ENCODE results near the gene GABRB2.

GABRB2 gene

DNA sequence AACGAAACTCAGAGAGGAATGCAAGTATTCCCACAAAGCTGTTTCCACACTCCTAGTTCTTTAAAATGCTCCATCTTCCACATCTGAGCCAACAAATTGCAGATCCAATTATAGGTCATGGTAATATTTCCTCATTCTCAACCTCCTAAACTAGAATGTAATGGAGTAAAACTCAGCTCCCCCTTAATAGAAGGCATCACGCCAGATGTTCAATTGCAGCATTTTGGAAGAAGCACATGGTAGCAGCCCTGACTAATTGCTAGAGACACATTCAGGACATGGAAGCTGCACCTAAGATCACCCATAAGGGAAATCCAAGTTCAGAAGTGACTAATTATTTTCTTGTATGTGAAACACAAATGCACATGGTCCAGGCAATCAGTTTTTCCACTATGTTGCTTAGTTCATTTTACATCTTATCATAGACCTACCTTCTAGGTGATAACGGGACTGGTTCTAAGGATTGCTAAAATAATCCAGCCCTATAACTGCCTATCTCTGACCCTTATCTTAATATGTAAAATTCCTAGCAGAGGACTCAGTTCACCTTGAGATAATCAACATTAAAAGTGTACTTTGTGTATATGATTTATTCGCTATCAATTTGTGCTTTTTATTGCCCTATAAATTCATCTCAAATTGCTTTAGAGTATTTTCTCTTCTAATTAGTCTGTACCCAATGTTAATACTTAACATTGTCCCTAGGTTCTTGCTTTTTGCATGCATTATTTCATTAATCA is 75.1 kb downstream of the GABRB2 start:
- DNase-seq: no peak

DNA sequence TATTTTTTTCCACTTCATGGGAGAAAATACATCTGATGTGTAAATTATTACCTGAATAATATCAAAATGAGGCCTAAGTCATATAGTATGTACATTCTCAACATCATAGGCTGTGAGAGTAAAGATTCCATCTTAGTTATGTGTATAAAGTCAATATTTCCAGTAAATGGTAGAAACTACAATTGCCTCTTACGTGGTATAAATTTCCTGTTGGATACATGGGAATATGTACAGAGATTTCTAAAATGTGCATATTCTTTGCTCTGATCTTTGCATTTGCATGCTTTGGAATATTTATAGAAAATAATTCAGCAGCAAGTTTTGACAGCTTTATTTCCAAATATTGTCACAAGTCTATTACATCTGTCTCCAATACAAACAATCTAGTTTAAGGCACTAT is 78.8 kb downstream of the GABRB2 start:
- DNase-seq: no peak

DNA sequence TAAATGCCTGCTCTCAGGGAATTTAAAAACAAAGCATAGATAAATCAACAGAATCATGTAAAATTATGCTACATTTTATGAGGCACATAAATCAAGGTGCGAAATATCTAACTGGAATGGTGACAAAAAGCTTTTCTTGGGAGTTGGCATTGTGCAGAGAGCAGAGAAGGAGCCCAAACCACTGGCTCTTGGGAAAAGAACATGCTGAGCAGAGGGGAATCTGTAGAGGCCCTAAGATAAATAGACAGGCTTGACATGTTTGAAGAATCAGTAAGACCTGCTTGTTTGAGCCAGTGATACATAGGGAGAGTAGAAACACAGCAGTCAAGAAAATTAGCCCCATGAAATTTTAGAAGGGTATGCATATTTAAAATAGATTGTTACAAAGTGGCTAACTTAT is 85.8 kb downstream of the GABRB2 start:
- DNase-seq: no peak

DNA sequence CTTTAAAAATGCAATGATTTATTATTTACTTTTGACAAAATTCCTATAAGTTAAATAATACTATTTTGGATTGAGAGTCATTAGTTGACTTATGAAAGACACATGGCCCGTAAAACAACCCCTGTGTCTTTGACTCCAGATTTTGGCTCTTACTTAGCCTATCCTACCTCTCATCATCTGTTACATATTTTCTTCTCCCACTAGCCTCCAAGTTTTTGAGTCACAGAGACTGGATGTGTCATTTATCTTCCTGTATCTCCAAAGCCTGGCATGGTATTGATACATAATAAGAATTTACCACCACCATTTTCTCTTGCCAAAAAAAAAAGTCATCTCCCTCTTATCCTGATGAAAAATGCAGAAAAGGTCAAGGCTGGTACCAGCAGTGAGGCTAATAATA is 99.9 kb downstream of the GABRB2 start:
- no peak for DNase-seq

DNA sequence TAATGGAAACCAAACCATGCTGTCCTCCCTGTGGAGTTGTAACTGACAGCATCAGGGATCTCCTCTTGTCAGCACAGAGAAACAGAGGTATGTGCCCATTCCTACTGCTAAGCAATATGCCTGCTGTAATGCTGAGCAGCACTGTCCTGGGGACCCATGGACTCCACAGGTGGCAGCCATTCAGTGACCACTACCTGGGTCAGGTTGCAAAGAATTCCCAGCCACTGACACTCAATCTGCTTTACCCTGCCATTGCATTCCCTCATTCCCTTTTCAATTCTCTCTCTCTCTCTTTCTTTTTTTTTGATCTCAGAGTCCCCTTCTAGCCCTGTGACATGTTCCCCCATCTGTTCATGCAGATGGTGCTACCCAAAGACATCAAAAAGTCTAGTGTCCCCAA is 104.1 kb downstream of the GABRB2 start:
- DNase-seq: no peak

DNA sequence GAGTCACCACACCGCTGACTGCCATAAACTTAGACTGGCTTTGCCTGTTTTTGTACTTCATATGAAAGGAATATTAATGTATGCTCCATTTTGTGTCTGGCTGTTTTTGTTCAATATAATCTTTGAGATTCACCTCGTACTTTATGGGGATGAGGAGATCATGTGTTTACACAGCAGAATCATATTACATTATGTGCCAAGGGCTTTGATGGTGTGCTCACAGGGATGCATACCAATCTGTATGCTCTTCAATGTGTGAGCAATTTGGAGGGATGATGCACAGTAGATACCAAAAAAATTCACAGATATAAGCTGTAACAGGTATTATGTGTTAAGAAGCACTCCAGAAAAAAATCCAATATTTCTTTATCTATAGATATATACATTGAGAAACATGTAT is 113.7 kb downstream of the GABRB2 start:
- DNase-seq: no peak

DNA sequence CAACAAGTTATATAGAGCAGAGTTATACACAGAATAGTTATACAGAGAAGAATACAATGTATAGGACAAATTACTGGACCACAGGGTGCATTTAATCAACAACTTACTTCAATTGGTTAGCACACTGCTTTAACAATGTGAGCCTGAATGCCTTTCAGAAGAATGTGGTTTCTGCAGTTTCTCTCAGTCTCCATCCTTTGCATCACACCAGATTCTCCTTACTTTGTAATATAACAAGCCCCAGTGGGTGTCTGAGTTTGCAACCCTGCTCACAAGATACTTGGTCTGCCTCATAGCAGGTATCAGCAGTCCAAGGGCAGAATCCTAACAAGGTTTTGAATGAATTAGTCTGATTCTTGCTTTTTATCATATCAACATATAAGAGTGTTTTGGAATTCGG is 114.6 kb downstream of the GABRB2 start:
- no peak for DNase-seq

DNA sequence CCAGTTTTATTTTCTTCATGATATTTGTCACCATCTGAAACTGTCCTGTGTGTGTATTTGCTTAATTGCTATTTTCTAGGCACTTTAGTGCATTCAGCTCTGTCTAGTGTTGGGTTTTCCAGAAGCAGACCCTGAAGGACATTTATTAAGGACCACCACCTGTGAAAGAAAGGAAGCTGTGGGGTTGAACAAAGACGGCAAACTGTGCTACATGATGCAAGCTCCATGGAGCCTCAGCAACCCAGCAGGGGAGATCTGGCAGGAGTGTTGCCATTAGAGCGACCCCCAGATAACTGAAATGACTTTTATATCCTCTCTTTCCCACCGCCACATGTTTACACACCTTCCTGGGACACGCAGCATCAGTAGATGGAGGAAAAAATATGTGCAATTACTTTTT is 125.5 kb downstream of the GABRB2 start:
- no peak for DNase-seq

DNA sequence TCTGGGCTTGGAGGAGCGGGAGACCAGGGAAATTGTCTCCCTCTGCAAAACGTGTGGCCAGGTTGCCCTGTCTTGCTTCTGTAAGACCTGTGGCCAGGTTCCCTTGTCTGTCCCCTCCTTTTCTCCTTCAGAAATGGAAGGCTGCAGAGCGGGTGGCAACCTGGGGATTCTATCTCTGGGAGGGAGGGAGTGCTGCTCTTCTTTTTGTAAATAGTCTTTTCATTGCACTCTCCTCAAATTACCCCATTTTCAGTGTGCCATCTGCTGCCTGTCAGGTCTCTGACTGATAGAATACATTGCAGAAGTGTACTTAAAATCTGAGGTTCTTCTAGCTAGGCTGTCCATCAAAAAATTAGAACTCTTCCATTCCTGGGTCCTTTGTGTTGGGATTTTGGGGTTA is 126.0 kb downstream of the GABRB2 start:
- no peak for DNase-seq

DNA sequence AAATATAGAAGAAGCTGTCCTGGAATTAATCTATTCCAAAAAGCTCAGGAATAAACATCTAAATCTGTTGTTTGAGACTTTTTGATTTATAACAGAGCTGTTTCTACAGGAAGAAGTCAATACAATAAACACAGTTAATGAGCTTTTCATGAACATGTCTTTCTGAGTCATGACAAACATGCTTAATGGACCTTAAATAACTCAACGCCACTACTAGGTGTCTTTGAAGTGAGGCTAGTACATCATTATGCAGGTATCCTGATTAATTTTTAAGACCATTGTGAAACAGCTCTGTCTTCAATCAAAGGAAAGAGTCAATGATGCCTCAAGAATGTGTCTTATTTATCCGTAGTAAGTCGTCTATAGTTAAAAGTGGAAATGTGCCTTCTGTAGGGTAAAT is 131.6 kb downstream of the GABRB2 start:
- no peak for DNase-seq

DNA sequence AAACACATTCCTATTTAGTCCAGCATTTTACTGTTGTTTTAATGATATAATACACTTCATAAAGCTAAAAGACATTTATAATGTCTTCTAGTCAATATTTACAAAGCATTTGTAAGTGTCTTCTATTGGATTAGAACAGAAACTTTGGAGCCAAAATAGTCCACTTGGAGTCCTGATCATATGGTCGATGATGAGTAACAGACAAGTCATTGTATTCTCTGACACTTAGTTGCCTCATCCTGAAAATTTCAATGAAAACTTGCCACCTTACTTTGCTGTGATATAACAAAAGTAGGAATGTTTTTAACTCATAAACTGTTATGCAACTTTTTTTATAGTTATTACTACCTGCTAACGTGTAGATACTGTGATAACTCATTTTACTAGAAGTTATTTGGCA is 132.5 kb downstream of the GABRB2 start:
- no peak for DNase-seq

DNA sequence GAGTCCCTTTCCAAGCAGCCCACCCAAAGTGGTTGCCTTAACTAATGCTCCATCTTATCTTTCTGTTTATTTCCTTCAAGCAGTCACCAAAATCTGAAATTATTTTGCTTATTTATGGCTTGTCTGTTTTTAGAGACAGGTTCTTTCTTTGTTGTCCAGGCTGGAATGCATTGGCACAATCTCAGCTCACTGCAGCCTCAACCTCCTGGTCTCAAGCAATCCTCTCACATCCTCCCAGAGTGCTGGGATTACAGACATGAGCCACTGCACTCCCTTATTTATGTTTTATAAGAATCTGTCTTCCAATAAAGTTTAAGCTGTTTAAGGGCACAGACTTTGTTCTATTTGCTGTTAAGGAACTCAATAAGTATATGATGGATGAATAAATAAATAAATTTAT is 133.7 kb downstream of the GABRB2 start:
- no peak for DNase-seq

DNA sequence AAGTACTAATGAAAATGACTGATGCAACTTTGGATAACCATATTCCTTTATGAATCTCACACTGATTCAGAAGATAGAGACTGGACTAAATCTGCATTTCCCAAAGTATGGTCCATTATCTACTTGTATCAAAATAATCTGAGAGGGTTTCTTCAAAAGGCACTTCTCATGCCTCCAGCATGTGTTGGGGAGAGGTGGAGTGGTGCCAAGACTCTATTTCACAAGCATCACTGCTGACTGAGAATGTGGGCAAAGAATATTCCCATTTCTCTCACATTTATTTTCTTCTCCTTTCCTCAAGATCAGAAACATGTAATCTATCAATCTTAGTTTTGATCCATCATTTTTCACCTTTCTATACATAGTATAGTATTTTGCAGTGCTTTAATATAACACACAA is 135.4 kb downstream of the GABRB2 start:
- no peak for DNase-seq

DNA sequence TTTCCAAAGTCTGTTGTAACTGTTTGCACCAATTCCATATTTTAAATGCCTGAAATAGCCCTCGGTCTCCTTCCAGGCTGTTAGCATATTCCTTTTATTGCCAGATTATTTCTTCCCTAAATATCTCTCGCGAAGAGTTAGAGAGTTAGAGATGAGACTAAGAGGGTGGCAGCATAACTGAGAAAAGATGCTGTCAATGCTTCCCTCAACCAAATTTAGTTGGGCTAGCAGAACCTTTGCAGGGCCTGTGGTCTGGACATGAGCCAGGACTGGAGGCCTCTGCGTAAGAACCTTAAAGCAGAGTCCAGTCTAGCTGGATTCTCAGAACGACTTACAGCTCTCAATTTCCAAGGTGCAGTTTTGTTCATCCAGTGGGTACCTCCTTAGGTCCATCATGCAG is 135.9 kb downstream of the GABRB2 start:
- DNase-seq: no peak

DNA sequence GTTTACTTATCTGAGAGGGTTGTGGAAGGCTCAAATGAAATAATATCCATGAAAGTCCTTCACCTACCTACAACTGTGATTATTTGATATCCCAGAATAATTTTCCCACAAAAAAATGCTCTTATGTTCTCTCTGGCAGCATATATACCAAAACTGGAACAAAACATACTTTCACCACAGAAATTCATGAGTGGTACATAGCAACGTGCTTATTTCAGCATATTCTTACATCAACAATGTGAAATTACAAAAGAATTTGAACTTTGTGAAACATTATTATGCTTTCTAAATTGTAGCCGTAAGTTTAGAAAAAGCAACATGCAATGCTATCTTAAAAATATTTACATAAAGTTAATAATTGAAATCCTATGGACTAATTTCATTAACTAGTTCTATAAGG is 137.1 kb downstream of the GABRB2 start:
- no peak for DNase-seq

DNA sequence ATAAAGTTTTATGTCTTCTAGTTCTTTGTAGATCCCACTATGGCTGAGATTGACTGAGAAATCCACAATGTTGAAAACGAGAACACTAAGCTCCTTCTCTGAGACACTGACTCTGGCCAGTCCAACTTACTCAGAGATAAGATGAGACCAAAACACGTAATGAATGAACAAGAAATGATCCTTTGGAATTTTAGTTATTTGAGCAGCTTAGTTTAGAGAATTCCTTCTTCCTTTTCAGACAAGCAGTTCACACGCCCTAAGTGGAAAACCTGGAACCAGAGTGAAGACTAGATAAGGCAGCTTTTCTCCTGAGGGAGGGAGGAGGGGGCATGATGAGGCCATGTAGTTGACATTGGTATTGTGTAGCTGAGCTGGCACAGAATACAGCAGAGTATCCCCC is 139.6 kb downstream of the GABRB2 start:
- no peak for DNase-seq

DNA sequence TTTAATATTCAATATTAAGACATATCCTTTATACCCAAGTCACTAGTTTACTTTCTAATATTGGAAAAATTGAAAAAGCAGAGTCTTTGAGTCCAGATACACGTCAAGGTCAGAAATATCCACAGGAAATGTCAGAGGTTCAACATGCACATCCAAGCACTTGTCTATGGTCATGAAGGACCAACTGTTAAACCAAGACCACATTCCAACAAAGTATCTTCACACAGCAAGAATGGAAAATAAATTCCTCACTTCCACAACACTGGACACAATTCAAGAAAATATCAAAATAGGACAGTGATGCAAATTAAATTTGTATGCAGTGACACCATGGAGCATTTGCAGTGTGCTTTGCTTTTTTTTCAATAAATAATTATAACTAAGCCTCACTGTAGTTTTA is 142.5 kb downstream of the GABRB2 start:
- no peak for DNase-seq

DNA sequence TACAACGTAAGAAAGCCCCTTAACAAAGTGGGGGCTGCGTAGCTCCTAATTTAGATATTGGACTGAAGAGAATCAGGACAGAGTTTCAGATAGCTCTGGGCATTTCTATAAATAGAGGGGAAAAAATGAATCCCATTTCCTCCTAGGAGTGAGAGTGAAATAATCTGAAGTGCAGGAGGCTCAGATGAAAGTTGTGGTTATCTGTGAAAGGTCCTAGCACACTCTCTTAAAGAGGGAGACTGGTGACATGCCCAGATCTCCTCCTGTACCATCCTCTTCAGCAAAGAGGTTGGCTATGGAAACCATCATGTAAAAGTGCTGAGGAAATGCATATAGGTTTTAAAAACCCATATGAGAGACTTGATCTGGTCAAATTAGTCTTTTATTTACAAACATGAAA is 143.4 kb downstream of the GABRB2 start:
- no peak for DNase-seq

DNA sequence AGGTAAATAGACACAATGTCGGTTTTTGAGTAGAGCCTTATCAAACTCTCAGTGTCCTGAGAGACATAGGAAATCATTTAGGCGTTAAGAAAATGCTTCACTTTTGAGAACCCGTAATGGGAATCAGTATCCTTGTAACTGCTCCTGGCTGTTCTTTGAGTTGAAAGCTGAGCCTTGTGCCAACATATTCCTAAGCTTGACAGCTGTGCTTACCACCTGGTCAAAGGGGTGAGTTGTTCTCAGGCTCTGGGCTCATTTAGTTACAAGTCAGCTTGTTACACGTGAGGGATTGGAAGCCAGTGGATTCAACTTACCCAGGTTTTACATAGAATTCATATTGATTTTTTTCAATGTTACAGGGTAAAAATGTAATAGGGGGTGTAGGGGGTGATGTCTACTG is 145.9 kb downstream of the GABRB2 start:
- no peak for DNase-seq

DNA sequence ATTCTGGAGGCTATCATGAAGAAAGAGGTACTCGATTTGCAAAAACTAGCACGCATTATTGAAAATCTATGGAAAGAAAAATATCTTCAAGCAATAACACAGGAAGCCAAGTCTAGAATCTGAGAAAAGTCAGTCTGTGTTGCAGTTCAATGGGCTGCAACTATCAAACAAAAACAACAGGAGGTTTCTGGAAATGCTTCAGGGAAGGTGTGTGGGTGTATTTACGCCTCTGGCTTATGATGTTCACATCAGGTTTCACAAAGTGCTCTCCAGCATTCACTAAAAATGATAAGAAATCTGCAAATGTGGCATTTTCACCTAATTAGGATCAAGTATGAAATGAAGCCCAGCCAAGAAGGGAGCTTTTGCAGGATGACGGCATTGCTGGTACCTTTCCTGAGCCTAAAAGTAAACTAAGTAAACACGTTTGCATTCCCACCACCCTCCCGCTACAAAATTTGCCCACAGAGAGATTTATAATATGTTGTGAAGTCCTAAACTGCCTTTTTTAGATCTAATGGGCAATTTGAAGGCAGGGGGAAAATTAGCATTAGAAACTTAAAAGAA is 146.4 kb downstream of the GABRB2 start:
- no peak for DNase-seq

DNA sequence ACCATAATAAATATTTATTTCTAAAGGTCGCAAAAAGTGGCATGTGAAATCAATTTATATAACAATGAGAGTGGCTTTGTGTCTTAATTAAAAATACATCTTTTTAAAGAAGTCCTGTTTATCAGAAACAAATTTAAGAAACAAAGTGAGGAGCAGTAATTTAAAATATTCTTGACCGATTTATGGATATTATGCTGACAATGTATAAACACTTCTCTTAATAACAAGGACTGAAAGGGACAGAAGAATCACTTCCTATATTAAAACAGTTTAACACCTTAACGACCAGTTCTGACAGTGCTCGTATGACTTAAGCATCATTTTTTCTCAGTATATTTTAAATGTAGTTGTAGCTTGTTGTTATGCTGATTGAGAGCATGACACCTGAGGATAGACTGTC is 149.1 kb downstream of the GABRB2 start:
- no peak for DNase-seq

DNA sequence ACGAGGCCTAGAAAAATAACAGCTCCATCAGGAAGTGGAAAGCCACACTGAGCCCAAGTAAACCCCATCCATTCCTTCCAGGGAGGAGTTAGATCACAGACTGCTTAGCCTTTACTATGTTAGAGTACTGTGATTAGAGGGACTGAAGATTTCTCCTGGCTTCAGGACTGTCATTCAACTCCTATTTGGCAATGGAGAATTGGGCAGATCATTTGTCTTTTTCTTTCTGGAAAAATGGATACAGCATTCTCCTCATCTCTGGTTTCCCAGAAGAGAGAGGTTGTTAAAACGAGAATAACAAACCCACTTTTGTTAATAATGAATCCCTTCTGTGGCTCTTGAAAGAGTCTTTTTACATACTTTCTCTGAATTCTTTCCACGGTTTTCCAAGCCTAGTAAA is 150.4 kb downstream of the GABRB2 start:
- DNase-seq: no peak

DNA sequence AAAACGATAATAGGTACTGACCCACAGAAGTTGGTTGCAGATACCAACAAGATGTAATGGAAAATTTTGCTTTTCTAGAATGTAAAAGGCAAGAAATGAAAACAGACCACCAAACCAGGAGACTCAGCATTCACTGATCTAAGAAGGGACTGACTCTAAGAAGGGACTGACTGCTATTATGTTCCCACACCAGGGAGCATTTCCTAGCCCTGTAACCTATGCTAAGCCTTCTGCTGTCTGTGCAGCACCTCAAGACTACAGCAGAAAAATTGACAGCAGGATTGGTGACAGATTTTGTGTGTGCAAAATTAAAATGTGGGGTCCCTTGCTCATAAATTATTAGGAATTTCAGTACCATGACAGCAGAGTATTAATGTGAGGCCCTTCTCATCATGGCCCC is 154.8 kb downstream of the GABRB2 start:
- DNase-seq: no peak

DNA sequence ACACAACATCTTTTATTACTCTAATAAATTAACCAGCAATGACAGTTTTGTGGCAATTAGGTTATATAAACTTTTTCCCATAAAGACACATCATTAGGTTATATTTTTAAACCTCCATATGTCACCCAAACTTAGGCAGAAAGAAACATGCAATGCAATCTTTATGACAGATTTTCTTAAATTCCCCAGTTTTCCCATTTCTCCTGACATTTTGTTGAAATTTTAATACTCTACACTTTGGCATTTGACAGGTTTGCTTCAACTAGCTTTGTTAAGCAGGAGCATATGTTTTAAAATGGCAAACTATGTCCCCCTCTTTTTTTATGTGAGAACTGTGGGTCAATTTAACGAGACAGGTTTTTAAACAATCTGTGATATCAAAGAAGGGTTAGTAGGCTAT is 155.5 kb downstream of the GABRB2 start:
- no peak for DNase-seq

DNA sequence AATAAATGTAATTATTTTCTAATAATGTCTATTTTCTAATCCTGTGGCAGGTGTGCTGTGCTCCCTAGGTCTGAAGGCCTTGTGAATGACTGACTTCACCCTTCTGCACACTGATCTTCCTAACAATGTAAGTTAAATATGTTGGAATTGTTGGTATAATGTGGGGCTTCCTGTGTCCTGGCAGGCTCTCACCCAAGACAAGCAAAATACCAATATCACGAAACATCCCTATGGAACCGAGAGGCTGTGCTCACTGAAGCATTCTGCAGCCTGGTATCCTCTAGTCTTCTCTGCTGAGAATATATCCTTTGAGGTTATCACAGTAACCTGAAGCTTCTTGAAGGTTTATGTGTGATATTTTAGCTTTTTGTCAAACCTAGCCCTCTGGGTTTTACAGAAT is 159.4 kb downstream of the GABRB2 start:
- DNase-seq: no peak
